HL-60/S4 treated with phorbol 12-myristate 13-acetate at 8.2 ng/mL for 4 days and 3 days (cell line): ENCODE measurements around the gene IRX3.
"Not testable (repeated sequence)": the region's sequence is repeated elsewhere in the genome, so short reads cannot be mapped to it uniquely, and the experiment has no call there.

Experiments used
- in situ Hi-C: fragments of 300-500 bp; cut with MboI; formaldehyde crosslinking; loops from 2 replicates; pipeline ENCODE4 v1.15.0; 2022; ENCODE audit warnings: low sequenced_read_pairs

The IRX3 gene

GRCh38 chr16:54280751-54281150 is 5.8 kb downstream of the IRX3 start:
- in situ Hi-C loops: no loop called here

GRCh38 chr16:54277845-54278703 is 8.5 kb downstream of the IRX3 start:
- in situ Hi-C loops: no loop called here

- in situ Hi-C loops: no loop called here
Observed at GRCh38 chr16:54275956-54276355, 10.6 kb downstream of the IRX3 start.

GRCh38 chr16:54273566-54273965 is 13.0 kb downstream of the IRX3 start:
- in situ Hi-C loops: no loop called here

- in situ Hi-C loops: no loop called here
Observed at GRCh38 chr16:54270711-54271110, 15.9 kb downstream of the IRX3 start.

- in situ Hi-C loops: no loop called here
Observed at GRCh38 chr16:54269461-54269860, 17.1 kb downstream of the IRX3 start.

- in situ Hi-C loops: no loop called here
Observed at GRCh38 chr16:54268766-54269165, 17.8 kb downstream of the IRX3 start.

- in situ Hi-C loops: no loop called here
Observed at GRCh38 chr16:54268340-54268739, 18.2 kb downstream of the IRX3 start.

- in situ Hi-C loops: no loop called here
Observed at GRCh38 chr16:54266363-54266955, 20.1 kb downstream of the IRX3 start.

GRCh38 chr16:54265575-54266107 is 20.9 kb downstream of the IRX3 start:
- in situ Hi-C loops: no loop called here

- in situ Hi-C loops: no loop called here
Observed at GRCh38 chr16:54253118-54253517, 33.5 kb downstream of the IRX3 start.

GRCh38 chr16:54248863-54249710 is 37.5 kb downstream of the IRX3 start:
- in situ Hi-C loops: no loop called here

GRCh38 chr16:54247705-54248104 is 38.9 kb downstream of the IRX3 start:
- in situ Hi-C loops: not testable (repeated sequence)

- in situ Hi-C loops: no loop called here
Observed at GRCh38 chr16:54246454-54246821, 40.1 kb downstream of the IRX3 start.

- in situ Hi-C loops: no loop called here
Observed at GRCh38 chr16:54245788-54246453, 40.7 kb downstream of the IRX3 start.

- in situ Hi-C loops: no loop called here
Observed at GRCh38 chr16:54244061-54244886, 42.3 kb downstream of the IRX3 start.

GRCh38 chr16:54243202-54243601 is 43.4 kb downstream of the IRX3 start:
- in situ Hi-C loops: no loop called here

GRCh38 chr16:54242199-54242598 is 44.4 kb downstream of the IRX3 start:
- in situ Hi-C loops: no loop called here

GRCh38 chr16:54241525-54241924 is 45.1 kb downstream of the IRX3 start:
- in situ Hi-C loops: no loop called here
